Measurements from ENCODE around the gene SPECC1L.

GRCh38 chr22:24412274-24412673 is 141.6 kb downstream of the SPECC1L start:
- TF ChIP-seq CTCF (IDR thresholded peaks at IDR 0.05) = no peak
- no peak for TF ChIP-seq POLR2AphosphoS5 (IDR thresholded peaks at IDR 0.05)
- TF ChIP-seq EP300 (IDR thresholded peaks at IDR 0.05) = no peak

Data from upper lobe of left lung (tissue), 4 donors.